ENCODE measurements around the gene ZNF207.
"Not testable (repeated sequence)": the region's sequence is repeated elsewhere in the genome, so short reads cannot be mapped to it uniquely, and the experiment has no call there.

Gene ZNF207

DNA sequence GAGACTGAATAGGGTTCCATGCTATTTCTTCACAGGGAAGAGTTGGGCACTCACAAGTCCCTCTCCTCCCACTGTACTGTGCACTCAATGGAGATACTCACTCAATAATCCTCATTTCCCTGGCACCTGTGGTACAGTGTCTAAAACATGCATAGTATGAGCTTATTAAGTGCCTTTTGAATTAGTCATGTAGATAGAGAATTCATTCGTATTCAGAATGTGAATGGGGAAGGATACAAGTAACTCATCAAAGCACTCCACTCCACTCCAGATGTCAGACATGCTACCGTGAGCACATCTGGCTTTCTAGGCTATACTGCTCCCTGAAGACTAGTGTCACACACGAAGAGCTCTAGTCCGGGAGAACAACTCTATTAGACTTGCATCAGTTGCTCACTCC, 14.3 kb upstream of the ZNF207 start:
- no peak for FAIRE-seq

DNA sequence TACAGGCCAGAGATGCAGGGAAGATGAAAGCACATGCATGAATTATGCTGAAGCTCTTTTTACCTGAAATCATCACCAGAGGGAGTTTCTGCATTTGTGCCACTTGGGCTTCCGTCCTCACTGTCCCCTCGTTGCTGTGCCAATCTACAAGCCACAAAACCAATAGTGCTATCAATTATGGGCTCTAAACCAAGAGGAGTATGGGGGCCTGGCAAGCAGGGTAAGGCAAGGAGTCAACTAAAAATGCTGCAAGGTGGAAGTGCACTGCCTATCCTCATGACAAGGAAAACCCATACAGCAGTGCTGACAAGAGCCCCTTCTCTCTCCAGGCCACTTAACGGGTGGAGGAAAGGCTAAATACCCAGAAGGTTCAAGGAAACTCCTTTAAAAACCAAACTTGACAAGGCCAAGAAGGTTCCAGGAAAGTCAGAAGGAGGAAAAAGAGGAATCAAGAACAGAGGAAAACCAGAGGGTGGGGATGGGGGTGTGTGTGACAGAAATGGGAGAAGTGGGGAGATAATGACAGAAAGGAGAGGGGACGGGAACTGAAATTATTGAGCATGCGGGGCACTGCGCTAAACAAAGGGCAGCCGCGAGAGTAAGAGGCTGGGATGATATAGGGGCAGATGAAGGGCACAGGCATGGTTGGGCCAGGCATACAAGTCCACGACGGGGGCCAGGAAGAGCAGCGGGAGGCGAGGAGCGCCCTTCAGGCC, 8.7 kb upstream of the ZNF207 start:
- FAIRE-seq = no peak

DNA sequence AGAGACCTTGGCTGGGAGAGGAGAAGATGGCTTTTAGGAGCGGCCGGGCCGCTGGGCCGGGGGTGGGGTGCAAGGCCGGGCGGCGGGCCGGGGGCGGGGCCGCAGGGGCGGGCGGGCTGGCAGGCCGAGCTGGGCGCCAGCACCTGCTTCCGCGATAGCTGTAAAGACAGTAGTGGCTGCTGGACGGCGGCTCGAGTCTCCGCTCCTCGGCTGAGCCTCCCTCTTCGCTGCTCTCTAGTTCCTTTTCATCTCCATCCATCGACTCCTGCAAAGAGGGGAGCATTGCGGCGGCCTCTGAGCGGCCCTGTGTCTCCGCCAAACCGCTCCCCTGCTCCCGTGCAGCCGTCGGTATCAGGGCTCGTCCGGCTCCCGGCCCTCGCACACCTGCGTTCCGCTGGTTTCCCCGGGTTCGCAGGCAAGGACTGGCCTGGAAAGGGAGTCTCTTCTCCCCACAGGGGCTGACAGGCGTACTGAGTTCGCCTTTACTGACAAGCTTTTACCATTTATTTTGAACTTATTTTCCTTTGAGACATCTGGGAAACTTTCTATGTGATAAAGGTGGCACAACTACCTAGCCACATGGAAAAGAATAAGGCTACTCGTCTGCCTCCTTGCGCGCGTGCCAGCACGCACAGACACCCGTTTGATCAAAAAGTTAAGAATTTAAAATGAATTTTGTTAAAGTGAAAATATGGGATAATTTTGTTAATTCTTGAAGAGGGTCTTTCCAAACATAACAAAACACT, 7.9 kb upstream of the ZNF207 start, which contains the start of gene C17orf75:
C17orf75 (minus strand) TSS at position 317 of the 746 bp plus-strand sequence; CDS start at position 283, 34 bp downstream.
- FAIRE-seq = no peak

DNA sequence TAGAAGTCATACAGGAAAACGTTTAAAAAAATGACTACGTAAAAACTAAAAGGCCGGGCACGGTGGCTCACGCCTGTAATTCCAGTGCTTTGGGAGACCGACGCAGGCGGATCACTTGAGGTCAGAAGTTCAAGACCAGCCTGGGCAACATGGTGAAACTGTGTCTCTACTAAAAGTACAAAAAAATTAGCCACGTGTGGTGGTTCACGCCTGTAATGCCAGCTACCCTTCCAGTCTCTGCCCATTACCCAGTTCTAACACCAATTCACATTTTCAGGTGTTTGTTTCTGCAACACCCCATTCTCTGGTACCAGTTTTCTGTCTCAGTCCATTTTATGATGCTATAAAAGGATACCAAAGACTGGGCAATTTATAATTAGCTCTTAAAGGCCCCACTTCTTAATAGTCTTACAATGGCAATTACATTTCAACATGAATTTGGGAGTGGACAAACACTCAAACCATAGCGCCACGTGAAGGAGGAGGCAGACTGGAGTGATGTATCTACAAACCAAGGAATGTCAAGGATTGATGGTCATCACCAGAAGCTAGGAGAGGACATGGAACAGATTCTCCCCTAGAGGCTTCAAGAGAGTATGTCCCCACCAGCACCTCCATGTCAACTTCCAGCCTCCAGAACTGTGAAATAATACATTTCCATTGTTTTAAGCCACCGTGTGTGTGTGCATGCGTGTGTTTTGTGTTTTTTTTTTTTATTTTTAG, 7.2 kb upstream of the ZNF207 start:
- no peak for FAIRE-seq

DNA sequence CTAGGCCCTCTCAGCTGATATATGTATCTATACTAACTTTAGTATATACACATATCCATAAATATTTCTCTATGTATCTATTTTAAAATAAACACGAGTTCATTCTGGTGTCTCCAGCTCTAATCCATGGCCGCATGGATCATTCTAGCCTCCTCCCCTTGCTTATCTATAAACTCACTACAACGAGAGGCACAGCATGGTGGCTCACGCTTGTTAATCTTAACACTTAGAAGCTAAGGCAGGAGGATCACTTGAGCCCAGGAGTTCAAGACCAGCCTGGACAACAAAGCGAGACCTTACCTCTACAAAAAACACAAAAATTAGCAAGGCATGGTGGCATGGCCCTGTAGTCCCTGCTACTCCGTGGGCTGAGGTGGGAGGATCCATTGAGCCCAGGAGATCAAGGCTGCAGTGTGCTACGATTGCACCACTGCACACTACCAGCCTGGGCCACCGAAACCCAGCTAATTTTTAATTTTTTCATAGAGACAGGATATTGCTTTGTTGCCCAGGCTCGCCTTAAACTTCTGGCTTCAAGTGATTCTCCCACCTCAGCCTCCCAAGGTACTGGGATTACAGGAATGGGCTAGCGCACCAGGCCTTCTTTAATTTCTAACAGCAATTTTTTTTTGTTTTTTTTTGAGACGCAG, 3.9 kb upstream of the ZNF207 start:
- FAIRE-seq = no peak

DNA sequence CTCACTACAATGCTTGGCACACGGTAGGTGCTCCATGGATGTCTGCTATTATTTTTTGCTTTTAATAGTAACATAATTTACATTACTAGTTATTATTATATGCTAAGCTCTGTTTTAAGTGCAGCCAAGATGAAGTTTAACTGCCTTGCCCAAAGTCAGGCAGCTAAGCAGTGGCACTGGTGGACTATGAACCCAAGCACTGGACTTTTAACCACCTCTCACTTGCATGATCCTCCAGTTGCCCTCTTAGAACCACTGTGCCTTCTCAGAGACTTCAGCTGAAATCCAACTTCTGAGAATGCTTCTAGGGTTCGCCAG, 1.5 kb upstream of the ZNF207 start:
- no peak for FAIRE-seq

DNA sequence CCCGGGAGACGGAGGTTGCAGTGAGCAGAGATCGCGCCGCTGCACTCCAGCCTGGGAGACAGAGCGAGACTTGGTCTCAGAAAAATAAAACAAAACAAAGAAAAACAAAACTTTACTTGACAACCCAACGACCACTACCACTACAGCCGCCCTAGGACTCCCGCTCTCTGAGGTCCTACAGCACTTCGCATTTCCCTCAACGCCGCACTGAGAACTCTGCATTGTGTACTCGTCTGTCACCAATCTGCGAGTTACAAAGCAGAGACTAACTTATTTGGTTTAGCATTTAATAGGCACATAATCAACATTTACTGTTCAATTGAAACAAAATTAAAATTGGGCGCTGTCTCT, 479 bp upstream of the ZNF207 start:
- no peak for FAIRE-seq

DNA sequence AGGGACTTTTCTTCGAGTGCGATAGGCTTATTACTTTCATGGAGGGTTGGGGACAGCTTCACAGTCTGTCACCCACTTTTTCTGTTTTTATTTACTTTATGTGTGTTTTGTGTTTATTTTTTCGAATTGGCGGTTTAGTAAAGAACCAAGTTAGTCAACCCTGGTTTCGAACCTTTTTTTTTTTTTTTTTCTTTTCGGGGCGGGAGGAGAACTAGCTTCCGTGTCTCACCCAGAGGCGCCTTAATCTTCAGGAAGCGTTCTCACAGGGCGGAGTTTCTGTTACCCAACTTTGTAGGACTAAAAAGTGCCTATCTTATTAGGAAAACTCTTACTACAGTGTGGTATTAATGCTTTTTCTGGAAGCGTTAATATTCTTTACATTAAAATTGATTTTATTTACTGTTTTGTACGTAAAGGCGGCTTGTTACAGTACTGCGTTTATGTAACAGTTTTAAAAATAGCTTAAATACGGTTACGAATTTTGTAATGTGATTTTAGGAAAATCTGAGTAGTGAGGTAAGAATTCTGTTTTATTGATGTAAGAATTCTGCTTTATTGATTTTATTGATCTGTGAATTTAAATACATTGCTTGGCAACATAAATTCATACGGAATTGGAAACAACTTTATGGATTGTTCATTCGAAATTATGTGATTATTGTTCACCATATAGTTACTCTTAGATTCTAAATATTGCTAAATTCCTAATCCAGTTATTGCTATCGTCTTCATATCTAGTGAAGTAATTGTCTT, 885 bp downstream of the ZNF207 start:
- FAIRE-seq = no peak

DNA sequence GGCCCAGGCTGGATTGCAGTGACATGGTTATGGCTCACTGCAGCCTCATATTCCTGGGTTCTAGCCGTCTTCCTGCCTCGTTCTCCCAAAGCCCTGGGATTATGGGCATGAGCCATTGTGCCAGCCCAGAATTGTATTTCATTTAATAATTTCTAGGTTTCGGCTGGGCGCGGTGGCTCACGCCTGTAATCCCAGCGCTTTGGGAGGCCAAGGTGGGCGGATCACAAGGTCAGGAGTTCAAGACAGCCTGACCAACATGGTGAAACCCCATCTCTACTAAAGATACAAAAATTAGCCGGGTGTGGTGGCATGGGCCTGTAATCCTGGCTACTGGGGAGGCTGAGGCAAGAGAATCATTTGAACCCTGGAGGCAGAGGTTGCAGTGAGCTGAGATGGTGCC, 2.8 kb downstream of the ZNF207 start:
- not testable (repeated sequence) for FAIRE-seq

DNA sequence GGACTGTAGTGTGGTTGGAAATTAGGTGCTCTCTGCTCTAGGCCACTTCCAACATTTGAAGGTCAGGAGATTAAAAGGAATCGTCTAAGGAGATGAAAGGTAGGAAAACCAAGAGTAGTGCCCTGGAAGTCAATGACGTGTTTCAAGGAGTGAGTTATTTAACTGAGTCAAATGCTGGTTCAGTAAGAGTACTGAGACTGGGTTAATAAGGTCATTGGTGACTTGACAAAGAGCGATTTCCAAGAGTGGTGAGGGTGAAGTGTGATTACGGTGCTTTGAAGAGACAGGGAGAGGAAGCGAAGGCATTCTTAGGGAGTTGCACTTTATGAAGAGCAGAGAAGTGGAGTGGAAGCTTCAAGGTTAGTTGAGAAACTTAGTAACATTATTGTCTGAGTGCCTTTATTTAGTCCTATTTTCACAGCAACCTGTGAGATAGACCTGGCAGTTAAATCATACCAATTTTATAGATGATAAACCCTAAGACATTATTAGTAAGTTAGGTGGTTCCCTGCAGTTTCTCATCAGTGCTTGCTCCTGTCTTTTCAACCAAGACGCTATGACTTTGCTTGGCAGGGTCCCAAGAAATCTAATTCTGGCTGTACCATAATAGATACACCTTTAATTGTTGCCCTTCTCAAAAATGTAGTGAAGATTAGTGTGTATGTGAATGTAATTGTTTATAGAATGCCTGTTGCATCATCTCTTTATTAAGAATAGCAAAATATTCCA, 5.9 kb downstream of the ZNF207 start:
- FAIRE-seq = no peak

DNA sequence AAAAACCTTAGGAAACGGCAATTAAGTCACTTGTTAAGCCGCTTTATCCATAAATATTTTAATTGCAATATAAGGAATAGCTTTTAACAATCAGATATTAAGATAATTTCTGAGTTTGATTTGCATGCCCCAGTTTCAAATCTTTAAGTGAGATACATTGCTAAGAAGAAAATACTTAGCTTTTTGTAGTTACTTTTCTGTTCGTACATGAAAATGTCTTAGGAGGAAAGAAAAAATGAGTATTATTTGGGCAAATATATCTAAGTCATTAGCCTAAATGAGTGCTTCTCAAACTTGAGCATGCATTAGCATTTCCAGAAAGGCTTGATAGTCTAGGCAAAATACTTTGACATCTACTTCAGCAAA, 6.4 kb downstream of the ZNF207 start:
- FAIRE-seq = no peak

DNA sequence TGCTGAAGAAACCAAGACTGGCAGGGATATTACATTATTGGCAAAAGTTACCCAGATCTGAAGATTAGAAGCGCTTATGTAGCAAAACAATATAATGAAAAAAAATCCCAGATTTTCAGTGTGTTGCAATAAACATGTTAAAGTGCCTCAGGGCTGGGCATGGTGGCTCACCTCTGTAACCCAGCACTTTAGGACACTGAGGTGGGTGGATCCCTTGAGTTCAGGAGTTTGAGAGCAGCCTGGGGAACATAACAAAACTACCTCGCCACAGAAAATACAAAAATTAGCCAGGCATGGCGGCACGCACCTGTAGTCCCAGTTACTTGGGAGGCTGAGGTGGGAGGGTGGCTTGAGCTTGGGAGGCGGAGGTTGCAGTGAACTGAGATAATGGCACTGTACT, 6.8 kb downstream of the ZNF207 start:
- no peak for FAIRE-seq

DNA sequence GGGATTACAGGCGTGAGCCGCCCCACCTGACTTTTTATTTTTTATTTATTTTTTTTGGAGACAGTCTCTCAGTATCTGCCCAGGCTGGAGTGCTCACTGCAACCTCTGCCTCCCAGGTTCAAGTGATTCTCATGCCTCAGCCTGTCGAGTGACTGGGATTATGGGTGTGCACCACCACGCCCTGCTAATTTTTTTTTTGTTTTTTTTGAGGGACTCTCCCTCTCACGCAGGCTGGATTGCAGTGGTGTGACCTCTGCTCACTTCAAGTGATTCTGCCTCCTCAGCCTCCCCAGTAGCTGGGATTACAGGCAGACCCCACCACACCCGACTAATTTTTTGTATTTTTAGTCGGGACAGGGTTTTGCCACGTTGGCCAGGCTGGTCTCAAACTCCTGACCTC, 7.7 kb downstream of the ZNF207 start:
- no peak for FAIRE-seq

DNA sequence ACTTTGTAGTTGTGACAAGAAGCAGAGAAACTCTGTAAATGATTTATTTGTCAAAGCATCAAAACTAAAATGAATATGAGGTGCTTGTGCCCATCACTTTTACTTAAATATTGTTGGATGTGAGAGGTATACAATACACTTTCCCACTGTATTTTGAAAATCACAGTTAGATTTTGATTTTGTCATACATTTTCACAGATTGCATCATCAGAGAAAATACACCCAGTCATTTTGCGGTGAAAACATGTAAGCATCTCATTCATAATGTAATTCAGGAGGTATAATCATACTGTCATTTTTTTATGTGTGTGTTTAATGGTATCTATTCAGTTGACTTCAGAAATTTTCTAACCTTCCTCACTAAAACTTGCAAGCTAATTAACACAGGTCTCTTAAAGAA, 11.3 kb downstream of the ZNF207 start:
- no peak for FAIRE-seq

DNA sequence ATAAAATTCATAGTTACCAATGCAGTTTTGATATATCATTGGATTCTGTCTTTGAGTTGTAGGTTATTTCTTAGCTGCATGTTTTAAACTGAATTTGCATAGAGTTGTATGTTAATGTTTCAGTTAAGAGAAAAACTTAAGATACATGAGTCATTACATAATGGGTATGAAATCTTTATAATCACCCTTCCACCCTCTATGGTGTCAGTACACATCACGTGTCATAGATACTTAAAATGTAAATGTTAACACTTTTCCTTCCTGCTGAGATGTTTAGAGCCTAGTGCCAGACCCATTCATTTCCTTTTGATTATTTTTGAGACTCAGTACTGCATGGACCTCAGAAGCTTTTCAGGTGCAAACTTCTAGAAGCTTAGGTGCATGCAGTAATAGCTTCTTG, 20.5 kb downstream of the ZNF207 start:
- no peak for FAIRE-seq

DNA sequence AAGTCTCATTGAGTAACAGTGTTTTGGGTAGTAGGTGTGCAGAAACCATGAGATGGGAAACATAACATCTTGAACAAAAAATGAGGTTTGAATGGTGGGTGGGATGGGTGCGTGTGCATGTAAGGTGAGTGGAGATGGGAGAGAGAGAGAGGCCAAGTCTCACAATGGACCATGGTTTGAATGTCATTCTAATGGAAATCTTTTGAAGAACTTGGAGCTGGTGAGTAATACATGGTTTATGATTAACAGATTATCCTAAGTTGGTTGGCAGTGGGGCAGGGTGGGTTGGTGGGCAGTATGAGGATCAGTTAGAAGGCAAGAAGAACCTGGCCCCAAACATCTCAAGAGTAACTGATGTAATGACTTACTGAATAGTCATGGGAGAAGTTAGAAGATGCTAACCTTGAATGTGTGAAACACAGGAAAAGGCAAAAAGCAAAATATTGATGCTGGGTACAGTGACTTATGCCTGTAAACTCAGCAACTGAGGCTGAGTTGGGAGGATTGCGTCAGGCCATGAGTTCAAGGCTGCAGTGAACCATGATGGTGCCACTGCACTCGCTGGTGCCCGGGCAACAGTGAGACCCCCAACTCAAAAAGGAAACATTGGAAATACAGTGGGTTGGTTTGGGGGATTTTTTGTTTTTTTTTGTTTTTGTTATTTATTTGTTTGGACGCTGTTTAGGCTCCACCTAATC, 32.7 kb downstream of the ZNF207 start:
- no peak for FAIRE-seq

DNA sequence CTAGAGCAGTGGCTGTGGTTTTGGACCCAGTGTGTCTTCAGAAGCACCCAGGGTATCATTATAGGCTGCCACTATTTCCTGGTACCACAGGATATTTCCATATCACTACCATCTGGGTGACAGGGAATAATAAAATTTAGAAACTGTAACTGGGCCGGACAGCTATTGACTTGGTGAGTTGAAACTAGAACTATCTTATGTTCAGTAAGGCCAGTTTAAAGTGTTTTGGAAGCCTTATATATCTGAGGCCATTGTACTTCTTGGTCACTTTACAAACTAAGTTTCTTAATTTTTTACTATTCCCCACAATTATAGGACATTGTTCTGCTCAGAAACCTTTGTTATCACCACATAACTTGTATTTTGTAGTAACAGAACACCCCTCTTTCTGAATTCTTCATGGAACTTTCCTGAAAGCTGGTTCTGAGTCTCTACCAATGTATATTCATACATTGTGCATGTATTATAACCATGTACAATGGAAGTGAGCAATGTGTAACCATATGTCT, 34.0 kb downstream of the ZNF207 start:
- no peak for FAIRE-seq

DNA sequence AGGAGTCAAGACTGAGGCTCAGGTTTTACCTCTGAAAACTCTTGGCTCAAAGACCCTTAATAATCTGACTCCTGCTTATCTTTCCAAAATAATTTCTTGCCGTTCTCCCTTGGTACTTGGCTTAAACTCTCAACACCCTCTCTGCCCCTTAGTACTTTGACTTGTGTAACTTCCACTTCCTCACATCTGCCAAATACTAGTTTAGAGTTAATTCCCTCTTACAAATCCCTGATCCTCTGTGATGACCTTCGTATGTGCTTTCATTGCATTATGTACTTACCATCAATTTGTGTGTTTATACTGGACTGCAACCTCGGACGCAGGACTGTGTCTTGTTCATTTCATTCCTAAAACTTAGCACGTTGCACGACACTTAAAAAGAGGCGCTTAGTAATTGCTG, 35.2 kb downstream of the ZNF207 start:
- no peak for FAIRE-seq

DNA sequence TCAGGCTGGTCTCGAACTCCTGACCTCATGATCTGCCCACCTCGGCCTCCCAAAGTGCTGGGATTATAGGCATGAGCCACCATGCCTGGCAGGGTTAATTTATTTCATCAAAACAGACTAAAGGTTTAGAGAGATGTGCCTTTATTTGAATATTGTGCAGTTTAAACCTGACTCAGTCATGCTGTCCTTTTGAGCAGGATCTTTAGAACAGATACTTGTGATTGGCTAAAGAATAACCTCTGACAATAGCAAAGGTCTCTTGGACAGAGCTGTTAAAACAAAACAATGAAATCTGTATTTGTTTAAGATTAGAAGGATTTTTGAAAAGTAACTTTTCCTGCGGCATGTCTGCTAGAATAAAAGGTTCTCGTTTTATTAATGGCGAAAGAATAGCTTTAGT, 36.0 kb downstream of the ZNF207 start:
- FAIRE-seq = no peak

DNA sequence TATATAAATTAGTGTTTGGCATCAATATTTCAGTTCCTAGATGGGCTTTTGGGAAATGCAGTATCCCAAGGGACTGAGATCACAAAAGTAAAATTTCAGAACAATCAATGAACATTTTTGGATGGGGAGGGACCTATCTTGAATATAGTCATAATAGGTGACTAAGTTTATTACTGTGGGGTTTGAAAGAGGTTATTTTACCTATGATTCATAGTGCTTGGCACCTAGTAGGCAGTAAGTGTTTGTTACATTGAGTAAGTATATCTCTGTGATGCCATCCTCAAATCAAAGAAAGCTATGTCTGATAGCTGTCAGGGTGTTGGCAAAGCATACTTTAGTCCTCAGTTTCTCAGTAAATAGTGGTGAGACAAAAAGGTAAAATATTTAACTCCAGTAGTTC, 36.9 kb downstream of the ZNF207 start:
- FAIRE-seq = no peak

DNA sequence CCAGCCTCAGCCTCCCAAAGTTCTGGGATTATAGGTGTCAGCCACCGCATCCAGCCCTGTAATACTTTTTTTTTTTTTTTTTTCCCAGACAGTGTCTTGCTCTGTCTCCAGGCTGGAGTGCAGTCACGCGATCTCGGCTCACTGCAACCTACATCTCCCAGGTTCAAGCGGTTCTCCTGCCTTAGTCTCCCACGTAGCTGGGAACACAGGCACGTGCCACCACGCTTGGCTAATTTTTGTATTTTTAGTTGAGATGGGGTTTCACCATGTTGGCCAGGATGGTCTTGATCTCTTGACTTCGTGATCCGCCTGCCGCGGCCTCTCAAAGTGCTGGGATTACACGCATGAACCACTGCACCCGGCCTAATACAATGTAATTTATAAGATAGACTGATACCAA, 38.2 kb downstream of the ZNF207 start:
- not testable (repeated sequence) for FAIRE-seq

Data from endometrium (tissue), 2 donors.